ENCODE measurements around the gene GBF1.

Gene GBF1

GRCh38 chr10:102310361-102311024 lies 65.2 kb downstream of the GBF1 start:
- no peak overlapping the region for H3K4me3 ChIP-seq (ENCODE audit: low read depth, low read length)
- no peak for DNase-seq (ENCODE audit: low read depth)
- TF ChIP-seq CTCF (IDR thresholded peaks at IDR 0.05; ENCODE audit: control insufficient read depth, extremely low read depth, insufficient read depth): no peak

- no peak for DNase-seq (ENCODE audit: low read depth)
- no peak overlapping the region for H3K4me3 ChIP-seq (ENCODE audit: low read depth, low read length)
- TF ChIP-seq CTCF (IDR thresholded peaks at IDR 0.05; ENCODE audit: control insufficient read depth, extremely low read depth, insufficient read depth): no peak
These were observed 65.7 kb downstream of the GBF1 start for GRCh38 chr10:102311025-102311420.

- no peak for DNase-seq (ENCODE audit: low read depth)
- H3K4me3 ChIP-seq (ENCODE audit: low read depth, low read length): no peak overlapping the region
- no peak for TF ChIP-seq CTCF (IDR thresholded peaks at IDR 0.05; ENCODE audit: control insufficient read depth, extremely low read depth, insufficient read depth)
These were observed 67.4 kb downstream of the GBF1 start for GRCh38 chr10:102312683-102313082.

- peak; percentile 30 for DNase-seq (ENCODE audit: low read depth)
- TF ChIP-seq CTCF (IDR thresholded peaks at IDR 0.05; ENCODE audit: control insufficient read depth, extremely low read depth, insufficient read depth): no peak
- no peak overlapping the region for H3K4me3 ChIP-seq (ENCODE audit: low read depth, low read length)
These were observed 68.0 kb downstream of the GBF1 start for GRCh38 chr10:102313221-102313896.

GRCh38 chr10:102314801-102315200 lies 69.5 kb downstream of the GBF1 start:
- DNase-seq (ENCODE audit: low read depth): no peak
- no peak for TF ChIP-seq CTCF (IDR thresholded peaks at IDR 0.05; ENCODE audit: control insufficient read depth, extremely low read depth, insufficient read depth)
- H3K4me3 ChIP-seq (ENCODE audit: low read depth, low read length): no peak overlapping the region

GRCh38 chr10:102316421-102316820 lies 71.1 kb downstream of the GBF1 start:
- no peak overlapping the region for H3K4me3 ChIP-seq (ENCODE audit: low read depth, low read length)
- DNase-seq (ENCODE audit: low read depth): no peak
- TF ChIP-seq CTCF (IDR thresholded peaks at IDR 0.05; ENCODE audit: control insufficient read depth, extremely low read depth, insufficient read depth): no peak
